Thyroid gland (tissue), 4 donors: ENCODE results near the gene BMP2K.

Experiments used
- POLR2A ChIP-seq, 2 donors: fragments of 450-650 bp; IDR thresholded peaks; one replicate each; pipeline ENCODE4 v1.6.1; 2017; ENCODE audit warnings: antibody characterized with exemption in 2 of 2, mild to moderate bottlenecking in 2 of 2, moderate library complexity in 1 of 2
- TF ChIP-seq, protein P1 (sequence below), 6 experiments: fragments of 200-600 bp in 3 of 6; fragments of 450-650 bp in 3 of 6; sonication (generic) in 3 of 6; IDR thresholded peaks; one replicate each; pipeline ENCODE4 v1.5.1; 2016 to 2019; ENCODE audit warnings: antibody characterized with exemption in 6 of 6, mild to moderate bottlenecking in 2 of 6, inconsistent platforms in 1 of 6, moderate library complexity in 1 of 6

DNA sequence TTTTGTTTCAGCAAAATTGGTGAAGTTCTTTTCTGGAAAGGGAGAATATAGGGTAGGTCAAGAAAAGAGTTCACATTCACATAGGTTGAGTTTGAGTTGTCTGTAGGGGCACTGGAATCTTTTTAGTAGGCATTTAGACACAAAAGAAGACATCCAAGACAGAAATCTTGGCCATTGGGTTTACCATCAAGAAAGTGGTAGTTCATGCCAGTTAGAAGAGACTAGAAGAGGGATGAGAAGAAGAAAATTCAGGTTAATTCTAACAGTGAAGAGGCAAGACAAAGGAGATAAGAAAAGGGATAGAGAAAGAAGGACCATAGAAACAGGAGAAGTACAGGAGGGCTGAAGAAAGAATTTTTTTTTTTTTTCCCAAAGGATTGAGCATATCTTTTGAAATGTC lies 123.2 kb downstream of the BMP2K start:
- TF ChIP-seq, protein P1, sequence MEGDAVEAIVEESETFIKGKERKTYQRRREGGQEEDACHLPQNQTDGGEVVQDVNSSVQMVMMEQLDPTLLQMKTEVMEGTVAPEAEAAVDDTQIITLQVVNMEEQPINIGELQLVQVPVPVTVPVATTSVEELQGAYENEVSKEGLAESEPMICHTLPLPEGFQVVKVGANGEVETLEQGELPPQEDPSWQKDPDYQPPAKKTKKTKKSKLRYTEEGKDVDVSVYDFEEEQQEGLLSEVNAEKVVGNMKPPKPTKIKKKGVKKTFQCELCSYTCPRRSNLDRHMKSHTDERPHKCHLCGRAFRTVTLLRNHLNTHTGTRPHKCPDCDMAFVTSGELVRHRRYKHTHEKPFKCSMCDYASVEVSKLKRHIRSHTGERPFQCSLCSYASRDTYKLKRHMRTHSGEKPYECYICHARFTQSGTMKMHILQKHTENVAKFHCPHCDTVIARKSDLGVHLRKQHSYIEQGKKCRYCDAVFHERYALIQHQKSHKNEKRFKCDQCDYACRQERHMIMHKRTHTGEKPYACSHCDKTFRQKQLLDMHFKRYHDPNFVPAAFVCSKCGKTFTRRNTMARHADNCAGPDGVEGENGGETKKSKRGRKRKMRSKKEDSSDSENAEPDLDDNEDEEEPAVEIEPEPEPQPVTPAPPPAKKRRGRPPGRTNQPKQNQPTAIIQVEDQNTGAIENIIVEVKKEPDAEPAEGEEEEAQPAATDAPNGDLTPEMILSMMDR (IDR thresholded peaks at IDR 0.05), result no peak
- TF ChIP-seq POLR2A (IDR thresholded peaks at IDR 0.05), result no peak
